ENCODE measurements around the gene FRYL. TPM values are rescaled to one million over a fixed set of nuclear protein-coding genes. Genes with fewer than 3 reads are reported as not detected.

The FRYL gene
- total RNA-seq, 3 donors from 2014 or later, result 70.9 to 112 (median 86.2) TPM

DNA sequence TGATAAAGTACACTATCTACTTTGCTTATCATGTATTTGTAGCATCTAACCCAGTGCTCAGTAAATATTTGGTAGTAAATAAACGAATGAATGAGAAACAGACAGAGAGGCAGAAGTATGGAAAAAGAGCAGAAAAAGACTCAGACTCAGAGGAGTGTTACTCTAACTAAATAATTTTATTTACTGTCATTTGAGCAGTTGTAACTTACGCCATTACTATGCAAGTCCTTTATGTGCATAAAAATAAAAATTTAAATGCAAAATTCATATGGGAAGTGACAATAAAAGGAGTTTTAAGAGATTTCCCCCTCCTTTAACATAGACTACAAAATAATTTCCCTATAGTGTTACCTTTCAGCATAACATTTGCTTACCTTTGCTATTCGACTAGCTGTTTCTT, 240.5 kb downstream of the FRYL start:
- Histone ChIP-seq H3K36me3 (peaks cover 12% of the 10 kb centered on the region), H3K9me3 (no peaks in the 10 kb centered on the region), H3K27me3 (no peaks in the 10 kb centered on the region), H3K4me3 (no peak overlapping the region), H3K4me1 (no peaks in the 10 kb centered on the region), H3K27ac (no peak overlapping the region)
- intact Hi-C loops (cut with DNase I; ENCODE audit: low total_unique reads), result no loop called here
- TF ChIP-seq, protein P1, sequence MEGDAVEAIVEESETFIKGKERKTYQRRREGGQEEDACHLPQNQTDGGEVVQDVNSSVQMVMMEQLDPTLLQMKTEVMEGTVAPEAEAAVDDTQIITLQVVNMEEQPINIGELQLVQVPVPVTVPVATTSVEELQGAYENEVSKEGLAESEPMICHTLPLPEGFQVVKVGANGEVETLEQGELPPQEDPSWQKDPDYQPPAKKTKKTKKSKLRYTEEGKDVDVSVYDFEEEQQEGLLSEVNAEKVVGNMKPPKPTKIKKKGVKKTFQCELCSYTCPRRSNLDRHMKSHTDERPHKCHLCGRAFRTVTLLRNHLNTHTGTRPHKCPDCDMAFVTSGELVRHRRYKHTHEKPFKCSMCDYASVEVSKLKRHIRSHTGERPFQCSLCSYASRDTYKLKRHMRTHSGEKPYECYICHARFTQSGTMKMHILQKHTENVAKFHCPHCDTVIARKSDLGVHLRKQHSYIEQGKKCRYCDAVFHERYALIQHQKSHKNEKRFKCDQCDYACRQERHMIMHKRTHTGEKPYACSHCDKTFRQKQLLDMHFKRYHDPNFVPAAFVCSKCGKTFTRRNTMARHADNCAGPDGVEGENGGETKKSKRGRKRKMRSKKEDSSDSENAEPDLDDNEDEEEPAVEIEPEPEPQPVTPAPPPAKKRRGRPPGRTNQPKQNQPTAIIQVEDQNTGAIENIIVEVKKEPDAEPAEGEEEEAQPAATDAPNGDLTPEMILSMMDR (IDR thresholded peaks at IDR 0.05), result no peak
- TF ChIP-seq POLR2A (IDR thresholded peaks at IDR 0.05), result no peak
- no peak for TF ChIP-seq POLR2AphosphoS5 (IDR thresholded peaks at IDR 0.05)
- no peak for DNase-seq (ENCODE audit: low spot score in 2 of 2)

- Histone ChIP-seq H3K27ac (no peak overlapping the region), H3K27me3 (no peaks in the 10 kb centered on the region), H3K36me3 (peaks cover 12% of the 10 kb centered on the region), H3K4me1 (no peaks in the 10 kb centered on the region), H3K4me3 (no peak overlapping the region), H3K9me3 (no peaks in the 10 kb centered on the region)
- intact Hi-C loops (cut with DNase I; ENCODE audit: low total_unique reads), result no loop called here
- DNase-seq (ENCODE audit: low spot score in 2 of 2), result no peak
- TF ChIP-seq, protein P1 (IDR thresholded peaks at IDR 0.05), result no peak
- TF ChIP-seq POLR2AphosphoS5 (IDR thresholded peaks at IDR 0.05) (no peak), POLR2A (IDR thresholded peaks at IDR 0.05) (no peak)
Observed at GRCh38 chr4:48538358-48538757, 241.7 kb downstream of the FRYL start.

DNA sequence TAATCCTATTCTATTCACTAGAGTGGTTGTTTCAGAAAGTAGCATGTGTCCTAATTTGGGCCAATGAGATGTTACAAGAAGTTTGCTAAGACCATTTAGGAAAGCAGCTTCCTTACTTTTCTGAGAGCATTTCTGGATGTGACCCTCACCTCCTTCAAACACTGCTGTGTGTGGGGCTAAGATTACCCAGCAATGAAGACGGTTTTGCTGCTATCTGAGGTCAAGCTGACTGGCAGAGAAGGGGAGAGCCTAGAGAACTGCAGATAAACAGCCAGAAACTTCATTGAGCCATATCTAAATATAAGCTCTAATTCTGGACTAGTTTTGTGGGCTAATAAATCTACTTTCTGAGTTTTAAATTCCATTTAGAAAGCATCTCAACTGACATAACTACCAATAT, 253.7 kb downstream of the FRYL start:
- no peaks in the 10 kb centered on the region for H3K4me1 ChIP-seq
- DNase-seq (ENCODE audit: low spot score in 2 of 2), result no peak
- H3K36me3 ChIP-seq, result peaks cover 7% of the 10 kb centered on the region
- no peak overlapping the region for H3K4me3 ChIP-seq
- H3K27me3 ChIP-seq, result no peaks in the 10 kb centered on the region
- H3K9me3 ChIP-seq, result no peaks in the 10 kb centered on the region
- intact Hi-C loops (cut with DNase I; ENCODE audit: low total_unique reads), result no loop called here
- TF ChIP-seq POLR2AphosphoS5 (IDR thresholded peaks at IDR 0.05), result no peak
- no peak for TF ChIP-seq POLR2A (IDR thresholded peaks at IDR 0.05)
- TF ChIP-seq, protein P1 (IDR thresholded peaks at IDR 0.05), result no peak
- no peak overlapping the region for H3K27ac ChIP-seq

DNA sequence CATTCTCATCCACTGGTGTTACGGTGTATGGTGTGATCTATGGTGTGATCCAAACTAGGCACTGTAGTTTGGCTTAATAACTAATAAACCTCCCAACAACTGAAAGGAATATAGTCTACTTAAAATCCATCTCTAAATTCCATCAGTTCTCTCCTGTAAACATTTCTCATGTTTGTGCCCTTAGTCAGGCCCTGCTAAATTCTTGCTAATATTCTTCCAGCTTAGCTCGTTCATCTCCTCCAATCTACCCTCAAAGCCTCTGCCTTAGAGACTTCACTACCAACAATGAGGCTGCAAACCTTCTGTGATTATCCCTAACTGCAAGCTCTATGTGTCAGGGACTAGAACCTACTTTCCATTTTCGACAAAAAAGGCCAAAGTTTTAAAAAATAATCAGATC, 261.9 kb downstream of the FRYL start:
- no peaks in the 10 kb centered on the region for H3K9me3 ChIP-seq
- H3K4me3 ChIP-seq, result no peak overlapping the region
- no peak for DNase-seq (ENCODE audit: low spot score in 2 of 2)
- H3K4me1 ChIP-seq, result no peaks in the 10 kb centered on the region
- TF ChIP-seq POLR2AphosphoS5 (IDR thresholded peaks at IDR 0.05) (no peak), POLR2A (IDR thresholded peaks at IDR 0.05) (no peak)
- TF ChIP-seq, protein P1 (IDR thresholded peaks at IDR 0.05), result no peak
- intact Hi-C loops (cut with DNase I; ENCODE audit: low total_unique reads), result no loop called here
- peaks cover 5% of the 10 kb centered on the region for H3K36me3 ChIP-seq
- H3K27me3 ChIP-seq, result no peaks in the 10 kb centered on the region
- H3K27ac ChIP-seq, result no peak overlapping the region

- no peak for DNase-seq (ENCODE audit: low spot score in 2 of 2)
- Histone ChIP-seq H3K9me3 (no peaks in the 10 kb centered on the region), H3K4me1 (no peaks in the 10 kb centered on the region), H3K4me3 (no peak overlapping the region), H3K27me3 (no peaks in the 10 kb centered on the region), H3K27ac (no peak overlapping the region), H3K36me3 (peaks cover 3% of the 10 kb centered on the region)
- intact Hi-C loops (cut with DNase I; ENCODE audit: low total_unique reads), result no loop called here
- no peak for TF ChIP-seq POLR2AphosphoS5 (IDR thresholded peaks at IDR 0.05)
Observed at GRCh38 chr4:48509543-48509942, 270.5 kb downstream of the FRYL start.

DNA sequence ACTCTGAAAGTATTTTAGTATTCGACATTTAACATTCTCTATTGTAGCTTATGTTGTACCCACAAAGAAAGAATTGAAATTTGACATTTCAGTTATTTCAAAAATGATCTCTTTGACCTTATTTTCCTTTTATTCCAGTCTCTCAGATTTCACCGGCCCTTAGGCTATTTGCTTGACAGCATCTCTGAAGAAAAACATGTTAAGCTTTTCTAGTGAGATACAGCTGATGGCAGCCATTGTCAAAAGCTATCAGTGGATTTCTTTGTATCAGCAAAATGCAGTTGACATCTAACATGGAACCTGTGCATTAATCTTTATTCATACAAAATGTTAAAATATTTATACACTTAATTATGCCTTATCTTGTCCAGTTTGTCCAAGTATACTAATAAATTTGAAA, 273.4 kb downstream of the FRYL start:
- intact Hi-C loops (cut with DNase I; ENCODE audit: low total_unique reads), result no loop called here
- H3K27me3 ChIP-seq, result no peaks in the 10 kb centered on the region
- no peak overlapping the region for H3K27ac ChIP-seq
- H3K4me3 ChIP-seq, result no peak overlapping the region
- DNase-seq (ENCODE audit: low spot score in 2 of 2), result no peak
- H3K9me3 ChIP-seq, result no peaks in the 10 kb centered on the region
- H3K36me3 ChIP-seq, result no peaks in the 10 kb centered on the region
- TF ChIP-seq, protein P1 (IDR thresholded peaks at IDR 0.05), result no peak
- TF ChIP-seq POLR2AphosphoS5 (IDR thresholded peaks at IDR 0.05) (no peak), POLR2A (IDR thresholded peaks at IDR 0.05) (no peak)
- H3K4me1 ChIP-seq, result no peaks in the 10 kb centered on the region

All from breast epithelium (tissue), 4 donors.